Measurements from ENCODE around the gene PGPEP1. TPM values are rescaled to one million over a fixed set of nuclear protein-coding genes. Genes with fewer than 3 reads are reported as not detected.
A peak's percentile ranks its signal among the peaks of the same experiment; 100 is the strongest.

Gene PGPEP1
- total and polyA plus RNA-seq, 10 of the 15 experiments (the other 5 are each of a cell fraction or from before 2014, with no cell fraction given): 13.8 to 39.4 (median 17.0) TPM

GRCh38 chr19:18312092-18312534, 28.3 kb upstream of the PGPEP1 start:
- TF ChIP-seq IKZF2 (IDR thresholded peaks at IDR 0.05): no peak
- no peak for TF ChIP-seq NR2C2 (IDR thresholded peaks at IDR 0.05; ENCODE audit: borderline replicate concordance, control insufficient read depth, insufficient read length, low read depth)
- TF ChIP-seq PML (IDR thresholded peaks at IDR 0.05; ENCODE audit: low read length): no peak
- TF ChIP-seq POLR2A (IDR thresholded peaks at IDR 0.05; ENCODE audit: low read depth, low read length): peak; percentile 15; the same call in 1 of the 2 replicates
- no peak for TF ChIP-seq ZNF622 (IDR thresholded peaks at IDR 0.05)
- no peak for TF ChIP-seq TBL1XR1 (IDR thresholded peaks at IDR 0.05; ENCODE audit: low read depth, low read length)
- ChIA-PET CTCF (interaction anchor here (0.5 to 7.4 kb wide), 3 partner anchors 17 to 293 kb away, joined by 3 to 74 read pairs (median 3); no protein-coding TSS in a partner anchor), SMC1A (ENCODE audit: uncharacterized antibody, unreplicated experiment) (interaction anchor here (1.5 kb wide), 1 partner anchor 10 kb away, joined by 3 read pairs; no protein-coding TSS in a partner anchor), RAD21 (ENCODE audit: unreplicated experiment) (no interaction called here), POLR2A (interaction anchor here (0.6 kb wide), 1 partner anchor 32 kb away, joined by 3 read pairs; no protein-coding TSS in a partner anchor)
- intact Hi-C loops (cut with micrococcal nuclease; ENCODE audit: unreplicated experiment): no loop called here
- Histone ChIP-seq H3K36me3 (ENCODE audit: control insufficient read depth in 2 of 2, insufficient read depth in 2 of 2, low read length in 1 of 2) (peaks cover 3 to 28% of the 10 kb centered on the region in 2 experiments; a peak in 3 of 4 replicates), H3K9me3 (replicated peaks; ENCODE audit: control insufficient read depth, insufficient read depth, low read length) (no peaks in the 10 kb centered on the region), H3K9ac (ENCODE audit: control insufficient read depth, insufficient read depth, low read length) (no peak overlapping the region), H3K27me3 (replicated peaks in 1 of 2; ENCODE audit: control insufficient read depth in 2 of 2, insufficient read depth in 2 of 2, low read length in 1 of 2) (no peaks in the 10 kb centered on the region), H3K4me2 (ENCODE audit: control insufficient read depth, insufficient read depth) (no peak overlapping the region), H3K79me2 (ENCODE audit: control insufficient read depth, insufficient read depth, low read length) (no peaks in the 10 kb centered on the region; the same call in 1 of the 2 replicates), H3K4me1 (ENCODE audit: control insufficient read depth, insufficient read depth, low read length) (peaks cover 11% of the 10 kb centered on the region), H3K27ac (ENCODE audit: control insufficient read depth, insufficient read depth) (no peak overlapping the region), H4K20me1 (ENCODE audit: control insufficient read depth, insufficient read depth) (no peaks in the 10 kb centered on the region), H2AFZ (ENCODE audit: control insufficient read depth, low read depth, low read length) (no peak overlapping the region), H3K4me3 (no peak overlapping the region)
- no peak for FAIRE-seq
- DNase-seq (ENCODE audit: low read depth, low spot score): no peak
- no TSS peak for BruUV-seq (replicated peaks)
- 93% methylated on average over 11 of the region's 11 CpGs for WGBS (ENCODE audit: insufficient coverage, insufficient replicate concordance, low lambda C conversion rate, missing lambda C conversion rate)
- in situ Hi-C loops (cut with MboI): no loop called here
- ATAC-seq: no peak

- Histone ChIP-seq H3K4me2 (ENCODE audit: control insufficient read depth, insufficient read depth) (no peak overlapping the region), H3K27me3 (replicated peaks in 1 of 2; ENCODE audit: control insufficient read depth in 2 of 2, insufficient read depth in 2 of 2, low read length in 1 of 2) (no peaks in the 10 kb centered on the region), H3K9ac (ENCODE audit: control insufficient read depth, insufficient read depth, low read length) (no peak overlapping the region), H3K4me3 (no peak overlapping the region), H4K20me1 (ENCODE audit: control insufficient read depth, insufficient read depth) (no peaks in the 10 kb centered on the region), H2AFZ (ENCODE audit: control insufficient read depth, low read depth, low read length) (no peak overlapping the region), H3K79me2 (ENCODE audit: control insufficient read depth, insufficient read depth, low read length) (peaks cover 6% of the 10 kb centered on the region), H3K27ac (ENCODE audit: control insufficient read depth, insufficient read depth) (no peak overlapping the region), H3K9me3 (replicated peaks; ENCODE audit: control insufficient read depth, insufficient read depth, low read length) (no peaks in the 10 kb centered on the region), H3K36me3 (ENCODE audit: control insufficient read depth in 2 of 2, insufficient read depth in 2 of 2, low read length in 1 of 2) (peaks cover 3 to 20% of the 10 kb centered on the region in 2 experiments; a peak in 3 of 4 replicates), H3K4me1 (ENCODE audit: control insufficient read depth, insufficient read depth, low read length) (peaks cover 16% of the 10 kb centered on the region)
- FAIRE-seq (no peak), DNase-seq (ENCODE audit: low read depth, low spot score) (no peak), ATAC-seq (no peak)
- ChIA-PET POLR2A (interaction anchor here (0.8 kb wide), 1 partner anchor 20 kb away, joined by 3 read pairs; no protein-coding TSS in a partner anchor), CTCF (interaction anchor here (0.5 to 7.4 kb wide), 3 partner anchors 34 to 108 kb away, joined by 3 to 74 read pairs (median 3); no protein-coding TSS in a partner anchor), SMC1A (ENCODE audit: uncharacterized antibody, unreplicated experiment) (interaction anchor here (1.5 kb wide), 1 partner anchor 8 kb away, joined by 3 read pairs; no protein-coding TSS in a partner anchor), RAD21 (ENCODE audit: unreplicated experiment) (no interaction called here)
- intact Hi-C loops (cut with micrococcal nuclease; ENCODE audit: unreplicated experiment) (no loop called here), in situ Hi-C loops (cut with MboI) (no loop called here)
- BruUV-seq (replicated peaks): no TSS peak
- whole genome bisulfite sequencing (ENCODE audit: insufficient coverage, insufficient replicate concordance, low lambda C conversion rate, missing lambda C conversion rate): 98% methylated on average over 3 of the region's 3 CpGs
- TF ChIP-seq PAX5 (IDR thresholded peaks at IDR 0.05; ENCODE audit: borderline replicate concordance, low read depth, low read length): no peak
- no peak for TF ChIP-seq EP300 (IDR thresholded peaks at IDR 0.05; ENCODE audit: borderline replicate concordance in 1 of 2, control insufficient read depth in 1 of 2, low read depth in 2 of 2, low read length in 2 of 2)
- TF ChIP-seq MEF2B (IDR thresholded peaks at IDR 0.05; ENCODE audit: partially characterized antibody, poor library complexity, severe bottlenecking): no peak
- TF ChIP-seq IRF4 (IDR thresholded peaks at IDR 0.05; ENCODE audit: low read depth, low read length): no peak
- TF ChIP-seq PKNOX1 (IDR thresholded peaks at IDR 0.05): no peak
- TF ChIP-seq SKIL (IDR thresholded peaks at IDR 0.05; ENCODE audit: low read depth, poor library complexity, severe bottlenecking): no peak
- no peak for TF ChIP-seq JUNB (IDR thresholded peaks at IDR 0.05)
- no peak for TF ChIP-seq HCFC1 (IDR thresholded peaks at IDR 0.05; ENCODE audit: low read length)
- no peak for TF ChIP-seq STAT3 (IDR thresholded peaks at IDR 0.05; ENCODE audit: low read depth, low read length)
- TF ChIP-seq MAX (IDR thresholded peaks at IDR 0.05; ENCODE audit: low read depth, low read length): no peak
Observed at GRCh38 chr19:18313398-18313797, 27.0 kb upstream of the PGPEP1 start.
